A673 (cell line): ENCODE data around the gene SAG.

Experiments
- EZH2 ChIP-seq: fragments of 200-600 bp; sonication (generic); IDR thresholded peaks from 2 replicates; pipeline ENCODE4 v1.6.1; 2017; ENCODE audit warnings: borderline replicate concordance, low read depth, mild to moderate bottlenecking, mixed read lengths, antibody characterized with exemption, low read length; ENCODE audit not compliant: poor library complexity, severe bottlenecking
- TF ChIP-seq, protein P1 (sequence below): fragments of 300-800, 200-600 bp; sonication (generic); conservative IDR thresholded peaks from 2 replicates; pipeline ENCODE4 v1.5.1; 2017; ENCODE audit warnings: low read depth, mild to moderate bottlenecking, antibody characterized with exemption, low read length, moderate library complexity, mixed read lengths

DNA sequence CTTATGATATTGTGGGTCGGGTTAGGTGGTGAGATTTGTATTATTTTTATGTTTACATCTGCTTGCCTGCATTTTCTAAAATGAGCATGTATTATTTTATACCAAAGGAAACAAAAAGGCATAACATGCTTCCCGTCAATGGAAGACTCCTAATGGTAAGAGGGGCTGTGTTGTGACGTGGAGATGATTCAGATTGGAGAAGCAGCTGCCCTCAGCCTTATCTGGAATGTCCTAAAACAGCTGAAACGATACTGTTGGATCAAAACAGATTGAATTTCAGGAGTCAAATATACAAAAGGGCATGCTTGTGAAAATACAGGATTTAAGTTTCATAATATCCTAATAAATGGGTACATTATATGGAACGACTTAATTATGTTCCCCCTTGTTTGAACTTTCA lies 65.7 kb downstream of the SAG start:
- TF ChIP-seq, protein P1, sequence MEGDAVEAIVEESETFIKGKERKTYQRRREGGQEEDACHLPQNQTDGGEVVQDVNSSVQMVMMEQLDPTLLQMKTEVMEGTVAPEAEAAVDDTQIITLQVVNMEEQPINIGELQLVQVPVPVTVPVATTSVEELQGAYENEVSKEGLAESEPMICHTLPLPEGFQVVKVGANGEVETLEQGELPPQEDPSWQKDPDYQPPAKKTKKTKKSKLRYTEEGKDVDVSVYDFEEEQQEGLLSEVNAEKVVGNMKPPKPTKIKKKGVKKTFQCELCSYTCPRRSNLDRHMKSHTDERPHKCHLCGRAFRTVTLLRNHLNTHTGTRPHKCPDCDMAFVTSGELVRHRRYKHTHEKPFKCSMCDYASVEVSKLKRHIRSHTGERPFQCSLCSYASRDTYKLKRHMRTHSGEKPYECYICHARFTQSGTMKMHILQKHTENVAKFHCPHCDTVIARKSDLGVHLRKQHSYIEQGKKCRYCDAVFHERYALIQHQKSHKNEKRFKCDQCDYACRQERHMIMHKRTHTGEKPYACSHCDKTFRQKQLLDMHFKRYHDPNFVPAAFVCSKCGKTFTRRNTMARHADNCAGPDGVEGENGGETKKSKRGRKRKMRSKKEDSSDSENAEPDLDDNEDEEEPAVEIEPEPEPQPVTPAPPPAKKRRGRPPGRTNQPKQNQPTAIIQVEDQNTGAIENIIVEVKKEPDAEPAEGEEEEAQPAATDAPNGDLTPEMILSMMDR: no peak
- no peak for TF ChIP-seq EZH2
